HG02610 (cell line): Measurements from ENCODE around the gene ANKS1A.

ENCODE experiments used
- ATAC-seq: cut with Tn5 transposase; IDR thresholded peaks from one replicate; pipeline ENCODE4 v1.9.1; 2021; ENCODE audit warnings: mild to moderate bottlenecking, moderate library complexity; ENCODE audit not compliant: unreplicated experiment

The ANKS1A gene

DNA sequence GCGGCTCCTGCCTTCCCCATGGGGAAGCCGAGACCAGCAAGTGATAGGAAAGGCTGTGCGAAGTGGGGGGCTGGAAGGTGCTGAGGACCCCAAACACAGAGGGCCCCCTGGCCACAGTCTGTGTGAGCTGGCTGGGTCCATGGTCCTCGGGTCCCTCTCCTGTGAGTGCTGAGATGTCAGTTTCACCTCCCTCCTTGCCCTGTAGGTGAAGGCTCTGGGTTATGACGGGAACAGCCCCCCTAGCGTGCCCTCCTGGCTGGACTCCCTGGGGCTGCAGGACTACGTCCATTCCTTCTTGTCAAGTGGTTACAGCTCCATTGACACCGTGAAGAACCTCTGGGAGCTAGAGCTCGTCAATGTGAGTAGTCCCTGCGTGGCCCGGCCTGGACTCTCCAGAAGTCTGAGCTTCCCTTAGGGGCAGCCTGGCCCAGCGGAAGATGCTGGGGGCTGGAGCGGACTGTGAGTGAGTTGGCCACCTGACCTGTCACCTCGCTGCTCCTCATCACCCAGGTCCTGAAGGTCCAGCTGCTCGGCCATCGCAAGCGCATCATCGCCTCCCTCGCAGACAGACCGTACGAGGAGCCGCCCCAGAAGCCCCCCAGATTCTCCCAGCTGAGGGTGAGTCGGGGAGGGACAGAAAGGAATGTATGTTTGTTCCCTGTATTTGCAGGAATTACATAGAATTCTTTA is 190.4 kb downstream of the ANKS1A start:
- ATAC-seq, result no peak

DNA sequence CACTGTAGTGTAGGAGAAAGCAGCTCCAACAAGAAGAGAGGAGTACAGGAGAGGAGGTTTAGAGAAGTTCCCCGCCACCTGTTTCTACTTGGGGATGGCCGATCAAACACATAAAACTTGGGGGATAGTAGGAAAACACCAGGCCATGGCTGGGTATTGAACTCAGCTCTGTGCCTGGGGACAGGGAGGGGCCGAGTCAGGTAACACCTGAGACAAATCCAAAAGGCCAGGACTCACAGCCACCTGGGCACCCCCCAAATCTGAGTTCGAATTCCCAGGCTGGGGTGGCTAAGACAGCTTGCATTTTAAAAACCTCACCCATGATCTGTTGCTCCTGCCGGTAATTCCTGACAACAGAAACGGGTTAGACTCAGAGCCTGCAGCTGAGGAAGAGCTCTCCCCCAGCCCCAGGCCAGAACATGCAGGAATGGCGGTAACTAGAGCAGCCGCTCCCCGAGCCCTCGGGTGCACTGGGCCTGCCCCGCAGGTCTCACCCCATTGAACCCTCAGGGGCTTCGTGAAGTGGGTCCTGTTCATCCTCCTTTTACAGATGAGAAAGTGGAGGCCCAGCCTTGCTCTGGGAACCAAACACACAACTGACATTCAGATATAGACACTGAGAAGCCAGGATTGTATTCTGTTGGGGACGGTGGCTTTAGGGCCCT is 191.1 kb downstream of the ANKS1A start:
- ATAC-seq, result no peak

GRCh38 chr6:35080821-35081425 is 191.9 kb downstream of the ANKS1A start:
- no peak for ATAC-seq

- ATAC-seq, result no peak
These were observed 192.4 kb downstream of the ANKS1A start for GRCh38 chr6:35081426-35081851.

- no peak for ATAC-seq
These were observed 193.1 kb downstream of the ANKS1A start for GRCh38 chr6:35082046-35082732.

GRCh38 chr6:35082733-35083403 is 193.8 kb downstream of the ANKS1A start:
- no peak for ATAC-seq

DNA sequence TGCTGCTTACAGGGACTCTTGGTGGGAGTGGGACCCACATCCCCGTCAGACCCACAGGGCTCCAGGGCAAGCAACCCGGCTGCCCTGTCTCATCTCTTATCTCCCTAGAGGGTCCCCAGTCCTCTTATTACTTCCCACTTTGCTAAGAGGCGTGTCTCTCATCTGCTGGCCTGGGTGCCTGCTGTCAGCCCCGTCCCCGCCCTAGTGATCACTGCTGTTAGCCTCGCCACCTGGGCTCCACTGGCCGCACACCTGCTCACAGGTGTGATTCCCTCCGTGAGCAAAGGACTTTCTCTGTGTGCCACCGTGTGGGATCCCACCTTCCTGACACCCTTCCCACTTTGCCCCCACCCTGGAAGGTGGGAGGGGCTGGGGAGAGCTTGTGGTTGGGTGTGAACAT is 194.5 kb downstream of the ANKS1A start:
- no peak for ATAC-seq

- ATAC-seq, result no peak
These were observed 195.0 kb downstream of the ANKS1A start for GRCh38 chr6:35084041-35084491.

DNA sequence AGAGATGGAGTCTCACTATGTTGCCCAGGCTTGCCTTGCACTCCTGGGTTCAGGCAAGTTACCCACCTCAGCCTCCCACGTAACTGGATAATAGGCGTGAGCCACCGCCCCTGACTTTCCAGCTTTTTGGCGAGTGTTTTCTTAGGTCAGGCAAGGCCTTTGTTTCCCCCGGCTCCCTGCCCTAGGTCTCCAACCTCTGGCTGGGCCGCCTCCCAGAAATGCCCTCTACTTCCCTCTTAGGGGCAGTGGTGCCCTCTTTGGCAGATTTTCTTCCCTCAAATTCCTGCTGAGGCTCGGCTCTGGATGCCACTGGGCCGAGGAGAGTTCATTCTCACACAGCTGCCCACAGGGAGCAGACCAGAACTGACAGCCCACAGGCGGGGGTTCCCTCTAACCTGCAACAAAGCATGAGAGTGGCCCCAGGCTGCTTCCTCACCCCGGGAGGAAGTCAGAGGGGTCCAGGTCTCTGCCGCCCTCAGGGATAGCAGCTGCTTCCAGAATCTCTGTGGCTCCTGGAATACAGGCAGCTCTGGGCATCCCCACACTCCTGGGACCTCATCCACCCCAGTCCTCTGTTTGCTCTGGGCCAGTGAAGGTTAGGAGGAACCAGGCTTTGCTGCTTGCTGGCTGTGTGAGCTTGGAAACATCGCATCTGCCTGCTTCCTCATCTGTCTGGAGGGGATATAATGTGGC is 195.6 kb downstream of the ANKS1A start:
- no peak for ATAC-seq

GRCh38 chr6:35085359-35086281 is 196.6 kb downstream of the ANKS1A start:
- no peak for ATAC-seq

DNA sequence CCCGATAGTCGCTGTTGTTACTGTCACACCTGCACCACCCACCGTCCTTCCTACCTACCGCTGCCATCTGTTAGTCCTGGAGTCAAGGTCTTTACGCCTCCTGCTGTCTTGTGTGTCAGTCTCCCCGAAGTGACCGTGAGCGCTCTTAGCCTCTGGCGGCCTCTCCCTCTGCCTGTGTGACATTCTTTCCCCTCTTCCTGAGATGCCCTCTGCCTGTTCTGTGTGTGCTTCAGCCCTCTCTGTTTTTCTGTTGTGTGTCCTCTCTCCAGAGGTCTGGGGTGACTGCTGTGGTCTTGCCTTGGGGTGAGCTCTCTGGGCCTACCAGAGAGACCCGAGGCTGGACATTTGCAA is 197.2 kb downstream of the ANKS1A start:
- ATAC-seq, result no peak

GRCh38 chr6:35086636-35087360 is 197.7 kb downstream of the ANKS1A start:
- no peak for ATAC-seq

- ATAC-seq, result no peak
These were observed 198.6 kb downstream of the ANKS1A start for GRCh38 chr6:35087361-35088280.

DNA sequence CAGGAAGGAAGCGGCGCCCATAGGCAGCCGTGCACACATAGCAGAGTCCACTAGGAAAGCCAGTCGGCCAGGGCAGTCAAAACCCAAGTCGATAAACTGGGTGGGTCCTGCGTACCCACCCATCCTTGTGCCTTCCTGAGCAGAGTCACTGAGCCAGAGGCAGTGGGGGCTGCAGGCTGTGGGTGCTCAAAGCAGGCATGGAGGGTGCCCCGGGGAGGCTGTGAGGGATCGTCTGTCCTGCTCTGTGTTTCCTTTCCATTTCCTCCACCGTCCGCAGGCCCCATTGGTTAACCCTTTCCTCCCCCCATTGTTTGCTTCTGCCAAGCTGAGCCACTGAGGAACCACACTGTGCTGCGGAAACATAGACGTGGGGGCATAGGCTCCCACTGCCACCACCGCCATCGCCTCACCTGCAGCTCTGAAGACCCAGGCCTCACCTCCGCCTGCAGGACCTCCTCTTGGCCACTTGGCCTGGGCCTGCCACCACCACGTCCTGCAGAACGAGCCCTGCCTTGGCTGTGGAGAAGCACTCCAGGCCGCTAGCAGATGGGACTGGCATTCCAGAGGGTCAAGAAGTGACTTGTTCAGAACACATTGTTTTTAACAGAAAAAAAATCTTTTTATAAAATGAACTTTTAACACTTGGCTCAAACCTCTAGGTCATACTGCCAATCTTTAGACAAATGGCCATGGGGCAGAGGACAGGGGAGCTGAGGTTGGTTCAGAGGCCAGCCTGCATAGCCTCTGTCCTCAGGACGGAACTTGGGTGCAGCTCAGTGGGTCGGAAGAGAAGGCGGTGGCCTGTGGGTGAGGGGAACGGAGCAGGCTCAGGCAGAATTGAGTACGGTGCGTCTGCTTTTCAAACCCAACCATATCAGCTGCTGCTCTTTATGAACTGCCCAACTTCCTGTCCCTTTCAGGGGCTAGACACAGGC is 199.5 kb downstream of the ANKS1A start:
- no peak for ATAC-seq

DNA sequence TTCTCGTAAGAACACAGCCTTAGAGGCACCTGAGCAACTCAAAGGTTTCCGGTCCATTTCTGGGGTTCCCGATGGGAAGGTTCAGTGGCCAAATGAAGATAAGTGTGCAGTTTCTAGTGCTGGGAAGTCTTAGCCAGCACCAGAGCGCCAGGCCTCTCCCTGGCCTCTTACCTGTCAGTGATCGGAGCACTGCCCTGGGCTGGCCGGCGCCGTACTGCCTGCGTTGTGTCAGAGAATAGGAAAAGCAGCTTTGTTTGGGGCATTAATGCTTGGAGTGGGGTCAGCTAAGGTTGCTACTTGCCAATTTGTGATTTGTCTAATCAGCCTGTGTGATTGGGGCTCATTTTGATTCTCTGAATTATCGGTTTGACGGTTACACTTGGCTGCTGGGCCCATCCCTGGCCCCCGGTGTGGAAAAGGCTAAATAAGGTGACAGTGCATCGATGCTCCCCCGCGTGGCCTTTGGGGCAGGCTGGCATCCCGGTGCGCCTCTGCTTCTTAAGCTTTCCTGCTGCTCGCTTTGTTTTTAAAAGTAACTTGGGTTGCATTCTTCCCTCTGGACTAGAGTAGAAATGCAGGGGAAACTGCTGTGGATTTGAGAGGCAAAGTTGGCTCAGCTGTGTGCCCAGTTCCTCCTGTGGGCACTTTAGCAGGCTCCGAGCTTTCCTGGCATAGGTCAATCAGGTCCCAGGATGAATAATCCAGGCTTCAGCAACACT is 200.3 kb downstream of the ANKS1A start:
- no peak for ATAC-seq

DNA sequence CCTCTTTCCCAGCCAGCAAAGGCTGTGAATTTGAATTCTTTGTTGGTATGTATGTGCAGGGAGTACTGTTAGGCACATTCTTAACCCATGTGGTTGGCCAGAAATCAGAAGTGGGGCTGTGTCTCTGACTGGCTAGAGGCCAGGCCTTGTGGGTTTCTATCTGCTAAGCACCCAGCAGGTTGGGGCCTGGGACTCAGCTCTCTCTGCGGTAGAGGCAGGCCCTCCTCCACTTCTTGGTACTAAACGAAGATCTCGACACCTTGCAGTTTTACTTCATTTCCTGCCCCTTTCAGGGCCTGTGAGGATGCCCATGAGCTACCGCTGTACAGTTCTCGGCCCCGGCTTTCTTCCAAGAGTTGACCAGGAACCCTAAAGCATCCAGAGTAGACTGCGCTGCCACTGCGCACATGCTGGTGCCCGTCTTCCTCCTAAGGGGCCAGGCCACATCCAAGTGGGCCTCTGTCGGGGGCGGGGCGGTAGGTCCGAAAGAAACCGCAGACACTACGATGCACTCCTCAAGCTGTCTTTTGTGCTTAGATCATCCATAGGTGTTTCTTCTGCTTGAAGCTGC is 201.0 kb downstream of the ANKS1A start:
- no peak for ATAC-seq
